Progenitor cell of endocrine pancreas (in vitro differentiated cells): Measurements from ENCODE around the gene ATP10A. TPM values are rescaled to one million over a fixed set of nuclear protein-coding genes. Genes with fewer than 3 reads are reported as not detected.

Source experiments
- DNase-seq: peaks from one replicate; pipeline ENCODE4 v3.0.0; 2021; ENCODE audit warnings: low spot score; ENCODE audit not compliant: unreplicated experiment
- H3K27ac Mint-ChIP-seq: 2 replicates; pipeline ENCODE4 v1.8.0; 2021; ENCODE audit warnings: mild to moderate bottlenecking, moderate library complexity, mixed read lengths
- H3K27me3 Mint-ChIP-seq: 2 replicates; pipeline ENCODE4 v1.8.0; 2021; ENCODE audit warnings: mixed read lengths
- H3K36me3 Mint-ChIP-seq: 2 replicates; pipeline ENCODE4 v1.8.0; 2022; ENCODE audit warnings: mixed read lengths; ENCODE audit not compliant: insufficient read depth
- H3K4me1 Mint-ChIP-seq: 2 replicates; pipeline ENCODE4 v1.8.0; 2021; ENCODE audit warnings: low read depth, mixed read lengths
- H3K4me3 Mint-ChIP-seq: 2 replicates; pipeline ENCODE4 v1.8.0; 2021; ENCODE audit warnings: low read depth, mild to moderate bottlenecking, moderate library complexity, mixed read lengths
- H3K9me3 Mint-ChIP-seq: 2 replicates; pipeline ENCODE4 v1.8.0; 2021; ENCODE audit warnings: low read depth, mixed read lengths
- total RNA-seq: library from RNA; stranded (reverse); gene quantifications from 2 replicates; pipeline ENCODE4 v1.2.1, GENCODE V29; 2021
- TF ChIP-seq, protein P1 (sequence below): fragments of 200-600 bp; sonication (generic); IDR thresholded peaks from one replicate; pipeline ENCODE4 v1.5.0; 2021; ENCODE audit warnings: antibody characterized with exemption, mild to moderate bottlenecking; ENCODE audit not compliant: unreplicated experiment

The ATP10A gene
- total RNA-seq, 1 donor from 2014 or later: 0.07 TPM

DNA sequence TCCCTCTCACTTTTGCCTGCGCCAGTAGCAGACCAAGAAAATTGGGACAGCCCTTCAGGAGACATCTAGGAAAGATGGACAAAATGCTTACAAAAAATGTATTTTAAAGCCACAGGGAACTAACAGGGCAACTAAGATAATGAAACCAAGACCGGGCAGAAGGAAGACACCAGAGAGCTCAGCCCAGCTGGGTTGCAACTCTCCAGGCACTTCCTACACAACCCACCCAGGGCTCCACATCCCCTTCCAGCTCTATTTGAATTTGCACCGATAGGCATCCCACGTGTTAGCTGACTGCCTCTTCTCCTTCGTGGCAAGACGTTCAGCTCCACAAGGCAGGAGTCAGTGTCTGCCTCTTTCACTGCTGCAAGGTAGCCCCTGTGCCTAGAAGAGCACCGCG is 6.6 kb upstream of the ATP10A start:
- TF ChIP-seq, protein P1, sequence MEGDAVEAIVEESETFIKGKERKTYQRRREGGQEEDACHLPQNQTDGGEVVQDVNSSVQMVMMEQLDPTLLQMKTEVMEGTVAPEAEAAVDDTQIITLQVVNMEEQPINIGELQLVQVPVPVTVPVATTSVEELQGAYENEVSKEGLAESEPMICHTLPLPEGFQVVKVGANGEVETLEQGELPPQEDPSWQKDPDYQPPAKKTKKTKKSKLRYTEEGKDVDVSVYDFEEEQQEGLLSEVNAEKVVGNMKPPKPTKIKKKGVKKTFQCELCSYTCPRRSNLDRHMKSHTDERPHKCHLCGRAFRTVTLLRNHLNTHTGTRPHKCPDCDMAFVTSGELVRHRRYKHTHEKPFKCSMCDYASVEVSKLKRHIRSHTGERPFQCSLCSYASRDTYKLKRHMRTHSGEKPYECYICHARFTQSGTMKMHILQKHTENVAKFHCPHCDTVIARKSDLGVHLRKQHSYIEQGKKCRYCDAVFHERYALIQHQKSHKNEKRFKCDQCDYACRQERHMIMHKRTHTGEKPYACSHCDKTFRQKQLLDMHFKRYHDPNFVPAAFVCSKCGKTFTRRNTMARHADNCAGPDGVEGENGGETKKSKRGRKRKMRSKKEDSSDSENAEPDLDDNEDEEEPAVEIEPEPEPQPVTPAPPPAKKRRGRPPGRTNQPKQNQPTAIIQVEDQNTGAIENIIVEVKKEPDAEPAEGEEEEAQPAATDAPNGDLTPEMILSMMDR: no peak
- Mint-ChIP-seq H3K36me3 (no peaks in the 10 kb centered on the region), H3K9me3 (no peaks in the 10 kb centered on the region), H3K27me3 (peaks cover 36% of the 10 kb centered on the region), H3K4me3 (no peak overlapping the region), H3K4me1 (no peaks in the 10 kb centered on the region), H3K27ac (no peak overlapping the region)
- DNase-seq: no peak

DNA sequence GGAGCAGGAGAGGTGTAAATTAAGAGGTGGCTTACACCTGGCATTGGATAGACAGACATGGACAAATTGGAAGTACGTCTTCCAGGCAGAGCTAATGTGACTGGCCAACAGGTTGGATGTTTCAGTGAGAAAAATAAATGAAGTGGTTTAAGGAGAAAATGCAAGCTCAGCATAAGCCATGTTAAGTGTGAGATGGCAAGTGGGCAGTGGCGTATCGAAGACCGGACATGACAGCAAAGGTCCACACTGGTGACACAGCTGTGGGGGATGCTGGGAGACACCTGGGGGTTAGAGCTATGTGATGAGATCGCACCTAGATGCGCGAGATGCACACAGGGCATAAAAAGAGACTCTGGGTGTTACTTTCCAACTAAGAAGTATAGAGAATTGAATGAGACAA is 3.7 kb upstream of the ATP10A start:
- peaks cover 2% of the 10 kb centered on the region for H3K4me1 Mint-ChIP-seq
- H3K27ac Mint-ChIP-seq: no peak overlapping the region
- H3K36me3 Mint-ChIP-seq: no peaks in the 10 kb centered on the region
- TF ChIP-seq, protein P1: no peak
- no peak overlapping the region for H3K4me3 Mint-ChIP-seq
- H3K27me3 Mint-ChIP-seq: peaks cover 56% of the 10 kb centered on the region
- no peaks in the 10 kb centered on the region for H3K9me3 Mint-ChIP-seq
- DNase-seq: no peak

DNA sequence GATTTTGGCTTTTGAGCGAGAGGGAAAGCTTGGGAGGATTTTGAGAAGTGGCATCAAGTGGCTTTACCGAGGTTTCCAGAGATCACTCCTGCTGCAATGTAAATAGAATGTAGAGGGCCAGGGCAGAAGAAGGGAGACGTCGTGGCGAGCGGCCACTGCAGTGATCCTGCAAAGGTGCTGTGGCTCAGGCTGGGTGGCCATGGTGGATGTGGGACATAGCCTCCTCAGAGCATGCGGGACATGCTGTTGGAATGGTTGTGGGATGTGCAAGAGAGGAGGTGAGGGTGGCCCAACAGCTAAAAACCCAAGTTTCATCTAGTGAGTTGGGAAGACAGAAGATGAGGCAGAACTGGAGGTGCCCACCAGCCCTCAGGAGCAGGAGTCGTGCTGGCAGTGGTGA is 3.1 kb upstream of the ATP10A start:
- DNase-seq: no peak
- H3K4me1 Mint-ChIP-seq: peaks cover 2% of the 10 kb centered on the region
- TF ChIP-seq, protein P1: no peak
- H3K4me3 Mint-ChIP-seq: no peak overlapping the region
- H3K27me3 Mint-ChIP-seq: peaks cover 63% of the 10 kb centered on the region
- H3K36me3 Mint-ChIP-seq: no peaks in the 10 kb centered on the region
- H3K9me3 Mint-ChIP-seq: no peaks in the 10 kb centered on the region
- no peak overlapping the region for H3K27ac Mint-ChIP-seq

DNA sequence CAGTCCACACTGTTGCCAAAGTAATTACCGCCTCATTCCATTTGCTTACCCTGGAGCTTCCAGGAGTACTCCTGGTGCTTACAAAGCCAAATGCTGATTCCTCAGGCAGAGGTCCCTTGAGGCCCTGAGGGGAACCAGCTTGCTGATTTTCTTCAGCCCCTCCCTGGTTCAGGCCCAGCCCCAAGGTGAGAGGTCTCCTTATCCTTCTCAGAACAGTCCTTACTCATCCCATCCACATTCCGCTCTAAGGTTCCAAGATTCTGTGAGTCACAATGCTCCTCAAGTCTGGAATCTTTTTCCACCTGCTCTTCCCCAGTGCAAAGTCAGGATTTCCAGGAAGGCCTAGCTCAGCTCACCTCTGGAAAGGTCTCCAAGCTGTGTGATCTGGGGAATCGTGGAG is 1.8 kb upstream of the ATP10A start:
- peaks cover 75% of the 10 kb centered on the region for H3K27me3 Mint-ChIP-seq
- no peak overlapping the region for H3K27ac Mint-ChIP-seq
- TF ChIP-seq, protein P1: no peak
- no peaks in the 10 kb centered on the region for H3K9me3 Mint-ChIP-seq
- DNase-seq: no peak
- H3K4me1 Mint-ChIP-seq: peaks cover 2% of the 10 kb centered on the region
- no peak overlapping the region for H3K4me3 Mint-ChIP-seq
- H3K36me3 Mint-ChIP-seq: no peaks in the 10 kb centered on the region

DNA sequence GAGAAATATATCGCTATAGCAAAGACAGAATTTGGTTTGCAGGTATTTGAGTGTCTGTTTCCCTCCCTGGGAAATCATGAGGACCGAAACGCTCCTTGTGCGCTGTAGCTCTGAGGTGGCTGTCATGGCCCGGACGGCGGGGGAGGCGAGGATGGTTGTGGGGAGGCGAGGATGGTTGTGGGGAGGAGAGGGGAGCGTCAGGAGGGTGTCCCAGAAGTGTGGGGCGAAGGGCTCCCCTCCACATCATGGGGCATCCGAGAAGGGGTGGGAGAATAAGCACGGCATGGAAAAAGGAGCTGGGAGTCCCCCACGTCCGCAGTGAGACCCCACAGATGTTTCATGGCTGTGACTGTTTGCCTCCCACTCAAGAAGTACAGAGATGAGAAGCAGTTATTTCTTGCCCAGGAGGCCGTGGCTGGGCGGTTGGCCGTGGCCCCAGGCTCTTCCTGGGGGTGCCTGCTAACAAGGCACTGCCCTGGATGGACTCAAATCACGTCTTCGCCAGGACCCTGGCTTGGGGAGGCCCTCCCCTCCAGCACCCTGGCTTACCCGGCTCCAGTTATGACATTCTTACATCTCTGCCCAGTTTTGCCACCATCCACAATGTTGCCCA is 947 bp upstream of the ATP10A start:
- no peak for DNase-seq
- H3K36me3 Mint-ChIP-seq: no peaks in the 10 kb centered on the region
- peak overlapping the region; percentile 63 for H3K4me3 Mint-ChIP-seq
- H3K4me1 Mint-ChIP-seq: peaks cover 2% of the 10 kb centered on the region
- no peak overlapping the region for H3K27ac Mint-ChIP-seq
- peaks cover 76% of the 10 kb centered on the region for H3K27me3 Mint-ChIP-seq
- TF ChIP-seq, protein P1: no peak
- H3K9me3 Mint-ChIP-seq: no peaks in the 10 kb centered on the region
